Spleen (tissue), 11 donors: Measurements from ENCODE around the gene PROK1. TPM values are rescaled to one million over a fixed set of nuclear protein-coding genes. Genes with fewer than 3 reads are reported as not detected.
A peak's percentile ranks its signal among the peaks of the same experiment; 100 is the strongest.
"Not testable (repeated sequence)": the region's sequence is repeated elsewhere in the genome, so short reads cannot be mapped to it uniquely, and the experiment has no call there.

Source experiments
- DNase-seq: peaks from one replicate; pipeline ENCODE4 v3.0.0-alpha.2; 2020
- H3K27ac ChIP-seq, 8 donors: fragments of 200-600 bp; sonication (generic) in 7 of 8; 1 replicate in 4 of 8; 2 replicates in 4 of 8; pipeline versions ENCODE4 v1.5.0 to v1.8.0; 2016 to 2021; ENCODE audit warnings: inconsistent platforms in 4 of 8, mild to moderate bottlenecking in 4 of 8, moderate library complexity in 1 of 8
- H3K27me3 ChIP-seq, 7 donors: fragments of 200-600 bp; sonication (generic) in 6 of 7; replicated peaks in 1 of 7; 1 replicate in 4 of 7; 2 replicates in 3 of 7; pipeline versions ENCODE4 v1.5.0 to v1.8.0; 2016 to 2021; ENCODE audit warnings: inconsistent platforms in 3 of 7, mild to moderate bottlenecking in 1 of 7
- H3K36me3 ChIP-seq, 6 donors: fragments of 200-600 bp; sonication (generic) in 5 of 6; 1 replicate in 4 of 6; 2 replicates in 2 of 6; pipeline versions ENCODE4 v1.5.0 to v1.8.0; 2016 to 2021; ENCODE audit warnings: inconsistent platforms in 2 of 6
- H3K4me1 ChIP-seq, 6 donors: fragments of 200-600 bp; sonication (generic) in 5 of 6; 1 replicate in 3 of 6; 2 replicates in 3 of 6; pipeline versions ENCODE4 v1.5.0 to v1.8.0; 2016 to 2021; ENCODE audit warnings: inconsistent platforms in 3 of 6
- H3K4me3 ChIP-seq, 8 donors: fragments of 200-600 bp; sonication (generic) in 7 of 8; 1 replicate in 4 of 8; 2 replicates in 4 of 8; pipeline versions ENCODE4 v1.5.0 to v1.8.0; 2016 to 2021; ENCODE audit warnings: inconsistent platforms in 4 of 8, mild to moderate bottlenecking in 4 of 8, moderate library complexity in 2 of 8
- H3K9me3 ChIP-seq, 8 donors: fragments of 200-600 bp; sonication (generic) in 7 of 8; 1 replicate in 4 of 8; 2 replicates in 4 of 8; pipeline versions ENCODE4 v1.5.0 to v1.8.0; 2016 to 2021; ENCODE audit warnings: inconsistent platforms in 4 of 8
- CTCF ChIP-seq, 11 experiments: fragments of 200-600 bp in 7 of 11; fragments of 450-650 bp in 4 of 11; sonication (generic) in 4 of 11; IDR thresholded peaks in 8 of 11; conservative IDR thresholded peaks in 3 of 11; 1 replicate in 7 of 11; 2 replicates in 4 of 11; pipeline versions ENCODE4 v1.4.0 to v1.8.0; 2016 to 2021; ENCODE audit warnings: antibody characterized with exemption in 11 of 11, inconsistent platforms in 4 of 11, mild to moderate bottlenecking in 1 of 11
- POLR2A ChIP-seq, 3 donors: fragments of 450-650 bp; IDR thresholded peaks; one replicate each; pipeline ENCODE4 v1.5.1; 2017; ENCODE audit warnings: antibody characterized with exemption in 3 of 3, mild to moderate bottlenecking in 1 of 3
- POLR2AphosphoS5 ChIP-seq, 3 donors: sonication (generic); formaldehyde crosslinking; IDR thresholded peaks; one replicate each; pipeline ENCODE4 v1.5.1; 2017; ENCODE audit warnings: antibody characterized with exemption in 3 of 3
- WGBS, 5 donors: extraction: QIAGEN DNeasy Blood & Tissue Kit in 3 of 5; methylation state at CpG; one replicate each; pipeline versions ENCODE4 v1.1.5 to v1.1.7; 2013 to 2018; 5-methylcytosine and 5-hydroxymethylcytosine counted together
- intact Hi-C: fragments of 100-400 bp; cut with DNase I; formaldehyde crosslinking; loops from one replicate; pipeline ENCODE4 v1.15.0; 2023; ENCODE audit warnings: low total_unique reads
- polyA plus RNA-seq, 3 donors: library from polyadenylated mRNA; stranded (reverse); fragments of 200-250 nt; gene quantifications; one replicate each; pipeline ENCODE4 v1.2.1, GENCODE V29; 2013
- total RNA-seq, 7 donors: library from RNA; depleted of rRNA in 3 of 7; stranded (reverse); fragments of >200 nt in 3 of 7; fragmentation: NEBNext Ultra II Directional in 4 of 7; extraction: Animal tissue kit (Norgen Biotek cat#: 25700) in 4 of 7; gene quantifications; one replicate each; pipeline versions ENCODE4 v1.1.0 to v1.2.1, GENCODE V29; 2016 to 2021
- donor health status: healthy with polysubstance abuse.
- donor health status: DM: no; HTN: no; CAD: no; lungs with moderate emphysema.
- donor health status: DM: no; HTN: no; CAD: no.
- donor health status: Bipolar disorder and iron deficiency.
- donor health status: healthy.
- donor health status: DM: no; HTN: no; CAD: no.
- donor health status: DM: yes; HTN: yes; CAD: no.

PROK1 gene
- total and polyA plus RNA-seq, 10 donors = 0.07 to 2.5 (median 0.51) TPM; not detected in 3

GRCh38 chr1:110411173-110411735 lies 39.7 kb upstream of the PROK1 start:
- TF ChIP-seq POLR2A (IDR thresholded peaks at IDR 0.05) = no peak
- TF ChIP-seq POLR2AphosphoS5 (IDR thresholded peaks at IDR 0.05) = no peak
- no peak for TF ChIP-seq CTCF (IDR thresholded peaks at IDR 0.05 in 8 of 11, conservative IDR thresholded peaks at IDR 0.05 in 3 of 11)
- intact Hi-C loops = no loop called here
- Histone ChIP-seq H3K9me3 (no peaks in the 10 kb centered on the region), H3K27ac (no peak overlapping the region), H3K4me1 (peaks cover 15 to 58% (median 28%) of the 10 kb centered on the region in 6 donors), H3K36me3 (no peaks in the 10 kb centered on the region), H3K4me3 (no peak overlapping the region), H3K27me3 (no peaks in the 10 kb centered on the region)
- 81 to 95% (median 85%) methylated on average over 5 to 7 of the region's 7 CpGs for WGBS, 5 donors
- no peak for DNase-seq

DNA sequence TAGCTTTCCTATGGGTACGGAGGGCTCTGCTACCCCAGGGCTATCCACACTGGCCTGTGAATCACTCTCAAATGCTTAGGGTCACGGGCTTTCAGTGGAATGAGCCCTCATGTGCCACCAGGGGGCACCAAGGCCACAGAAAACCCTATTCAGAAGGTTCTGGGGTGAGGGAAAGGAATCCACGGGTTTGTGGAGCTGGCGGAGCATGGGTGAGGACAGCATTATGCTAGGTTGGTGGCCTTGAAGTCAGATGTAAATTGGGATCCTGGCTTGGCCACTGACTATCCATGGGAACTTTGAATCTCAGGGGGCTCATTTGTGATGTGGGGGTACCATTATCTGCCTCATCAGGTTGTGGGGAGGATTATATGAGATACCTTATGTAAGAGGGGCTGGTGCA lies 38.4 kb upstream of the PROK1 start:
- no peaks in the 10 kb centered on the region for H3K9me3 ChIP-seq
- H3K27ac ChIP-seq = peak overlapping the region in 3 of 8 donors; percentile 17 to 38 (median 20)
- peaks cover 9 to 50% (median 22%) of the 10 kb centered on the region in 6 donors for H3K4me1 ChIP-seq
- no peak overlapping the region for H3K4me3 ChIP-seq
- no peaks in the 10 kb centered on the region for H3K36me3 ChIP-seq
- TF ChIP-seq CTCF (IDR thresholded peaks at IDR 0.05 in 8 of 11, conservative IDR thresholded peaks at IDR 0.05 in 3 of 11) (peak; percentile 70 to 89 (median 84)), POLR2AphosphoS5 (IDR thresholded peaks at IDR 0.05) (peak in 1 of 3 donors; percentile 36), POLR2A (IDR thresholded peaks at IDR 0.05) (no peak)
- intact Hi-C loops = loop anchor here (2.0 kb wide), 1 partner anchor 48 kb away; no protein-coding TSS in a partner anchor
- DNase-seq = peak; percentile 86
- no peaks in the 10 kb centered on the region for H3K27me3 ChIP-seq
- 20 to 33% (median 29%) methylated on average over 4 of the region's 4 CpGs for WGBS, 5 donors

DNA sequence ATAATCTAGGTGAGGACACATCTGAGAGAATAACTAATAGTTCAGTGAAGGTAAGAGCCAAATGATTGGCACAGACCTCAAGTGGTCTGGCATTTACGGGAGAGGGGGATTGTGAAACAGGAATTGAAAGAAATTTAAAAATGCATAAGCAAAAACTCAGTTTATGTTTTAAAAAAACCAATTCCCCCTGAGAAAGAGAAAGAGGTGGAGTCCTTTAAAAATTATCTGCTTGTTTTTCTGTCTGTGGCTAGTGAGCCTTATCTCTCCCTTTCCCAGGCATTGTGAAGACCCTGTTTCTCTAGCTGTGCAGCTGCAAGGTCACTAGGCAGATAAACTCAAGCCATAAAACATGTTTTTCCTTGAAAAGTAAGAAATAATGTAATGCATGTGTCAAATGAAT lies 37.9 kb upstream of the PROK1 start:
- Histone ChIP-seq H3K27ac (peak overlapping the region in 4 of 8 donors; percentile 2 to 38 (median 18)), H3K4me1 (peaks cover 9 to 47% (median 21%) of the 10 kb centered on the region in 6 donors)
- H3K36me3 ChIP-seq, DNase-seq, H3K4me3 ChIP-seq, H3K27me3 ChIP-seq, H3K9me3 ChIP-seq: not testable (repeated sequence)
- WGBS, 5 donors = 21 to 60% (median 29%) methylated on average over 1 of the region's 1 CpG
- intact Hi-C loops = loop anchor here (2.0 kb wide), 1 partner anchor 48 kb away; no protein-coding TSS in a partner anchor

DNA sequence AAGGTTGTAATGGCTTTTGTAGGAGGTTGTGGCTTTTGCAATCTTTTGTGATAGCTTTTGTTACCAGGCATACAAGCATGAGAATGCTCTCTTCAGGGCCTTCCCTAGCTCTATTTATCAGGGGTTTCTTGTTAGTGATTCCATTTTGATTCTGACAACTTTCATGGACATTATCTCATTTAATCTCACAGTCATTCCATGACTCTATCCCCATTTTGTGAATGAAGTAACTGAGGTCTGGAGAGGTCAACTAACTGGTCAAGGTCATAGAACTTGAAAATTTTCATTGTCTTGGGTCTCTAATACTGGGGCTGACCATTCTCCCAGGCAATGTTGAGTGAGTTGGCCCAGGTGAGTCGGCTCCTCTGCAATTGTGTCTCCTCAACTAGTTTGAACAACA lies 32.2 kb upstream of the PROK1 start:
- no peak for DNase-seq
- Histone ChIP-seq H3K27ac (no peak overlapping the region), H3K36me3 (no peaks in the 10 kb centered on the region), H3K4me3 (no peak overlapping the region), H3K9me3 (no peaks in the 10 kb centered on the region), H3K4me1 (peaks cover 0 to 13% (median 0%) of the 10 kb centered on the region in 6 donors), H3K27me3 (no peaks in the 10 kb centered on the region)
- WGBS, 5 donors = 83 to 100% (median 92%) methylated on average over 1 of the region's 1 CpG
- TF ChIP-seq POLR2A (IDR thresholded peaks at IDR 0.05) (no peak), POLR2AphosphoS5 (IDR thresholded peaks at IDR 0.05) (no peak), CTCF (IDR thresholded peaks at IDR 0.05 in 8 of 11, conservative IDR thresholded peaks at IDR 0.05 in 3 of 11) (no peak)
- intact Hi-C loops = no loop called here
